H54 (cell line): ENCODE results near the gene GPR107.
A peak's percentile ranks its signal among the peaks of the same experiment; 100 is the strongest.
"Not testable (repeated sequence)": the region's sequence is repeated elsewhere in the genome, so short reads cannot be mapped to it uniquely, and the experiment has no call there.

ENCODE experiments used
- DNase-seq: peaks from one replicate; pipeline ENCODE4 v3.0.0; 2011; ENCODE audit warnings: low spot score, mixed read lengths; ENCODE audit not compliant: insufficient read length
- FAIRE-seq: peaks from 3 replicates; lab custom pipeline; 2011; peaks lifted over from hg19 to GRCh38; lab: Jason Lieb, UNC
- POLR2A ChIP-seq: IDR thresholded peaks from 2 replicates; pipeline ENCODE4 v1.6.1; 2011; ENCODE audit warnings: low read depth, mild to moderate bottlenecking, low read length

Gene GPR107

GRCh38 chr9:130053504-130054324 lies at the start of gene GPR107:
GPR107 (plus strand) TSS chr9:130053906; CDS start chr9:130053933, 27 bp downstream.
- FAIRE-seq (no peak), DNase-seq (peak; percentile 65)
- TF ChIP-seq POLR2A = peak; percentile 60

DNA sequence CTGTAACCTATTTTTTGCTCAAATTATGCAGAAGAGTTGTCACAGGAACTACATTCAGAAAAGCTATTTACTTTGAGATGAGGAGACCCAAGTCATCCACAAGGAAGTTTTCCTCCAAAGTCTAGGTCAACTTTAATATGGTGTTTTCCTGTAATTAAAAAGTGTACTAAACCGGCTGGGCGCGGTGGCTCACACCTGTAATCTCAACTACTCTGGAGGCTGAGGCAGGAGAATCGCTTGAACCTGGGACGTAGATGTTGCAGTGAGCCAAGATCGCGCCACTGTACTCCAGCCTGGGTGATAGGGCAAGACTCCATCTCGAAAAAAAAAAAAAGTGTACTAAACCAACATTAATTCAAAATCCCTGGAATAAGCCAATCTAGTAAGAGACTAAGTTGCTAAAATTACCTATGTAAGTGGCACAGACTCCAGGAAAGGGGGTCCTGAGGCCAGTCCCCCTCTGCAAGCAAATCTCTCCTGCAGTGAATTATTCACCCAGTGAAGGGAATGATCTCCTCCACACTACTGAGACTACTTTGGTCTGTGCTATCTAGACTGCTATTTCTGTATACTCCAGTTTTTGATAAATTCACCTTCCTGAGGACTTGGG lies 49.7 kb upstream of the GPR107 start:
- DNase-seq = no peak
- FAIRE-seq = no peak
- TF ChIP-seq POLR2A = no peak

- FAIRE-seq, DNase-seq: not testable (repeated sequence)
Observed at GRCh38 chr9:130006952-130007351, 46.8 kb upstream of the GPR107 start.

DNA sequence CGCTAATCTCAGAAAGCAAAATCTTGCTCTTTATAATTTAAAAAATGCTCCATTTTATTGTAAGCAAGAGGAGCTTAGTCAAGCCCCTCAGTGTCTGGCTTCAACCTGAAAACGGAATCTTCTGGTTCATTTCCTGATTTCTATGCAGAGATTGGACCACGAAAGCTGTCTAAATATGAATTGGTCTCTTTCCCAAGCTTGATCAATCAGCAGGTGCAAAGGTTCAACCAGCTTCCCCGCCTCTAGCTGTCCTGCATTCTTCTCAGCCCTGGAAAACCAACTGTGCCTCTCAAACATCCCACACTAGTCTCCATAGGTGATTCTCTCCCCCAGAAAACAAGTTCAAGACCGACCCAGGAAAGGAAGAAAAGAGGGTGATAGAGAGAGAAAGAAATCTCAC lies 45.2 kb upstream of the GPR107 start:
- TF ChIP-seq POLR2A = no peak
- FAIRE-seq (no peak), DNase-seq (no peak)

DNA sequence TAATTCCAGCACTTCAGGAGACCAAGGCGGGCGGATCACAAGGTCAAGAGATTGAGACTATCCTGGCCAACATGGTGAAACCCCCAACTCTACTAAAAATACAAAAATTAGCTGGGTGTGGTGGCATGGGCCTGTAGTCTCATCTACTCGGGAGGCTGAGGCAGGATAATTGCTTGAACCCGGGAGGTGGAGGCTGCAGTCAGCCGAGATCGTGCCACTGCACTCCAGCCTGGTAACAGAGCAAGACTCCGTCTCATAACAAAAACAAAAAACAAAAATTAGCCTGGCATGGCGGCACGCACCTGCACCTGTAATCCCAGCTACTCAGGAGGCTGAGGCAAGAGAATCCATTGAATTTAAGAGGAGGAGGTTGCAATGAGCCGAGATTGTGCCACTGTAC lies 44.2 kb upstream of the GPR107 start:
- not testable (repeated sequence) for FAIRE-seq, DNase-seq

- TF ChIP-seq POLR2A = no peak
- FAIRE-seq = no peak
- no peak for DNase-seq
Observed at GRCh38 chr9:130010151-130010988, 43.3 kb upstream of the GPR107 start.

- no peak for DNase-seq
- FAIRE-seq = no peak
- no peak for TF ChIP-seq POLR2A
Observed at GRCh38 chr9:130013326-130013725, 40.4 kb upstream of the GPR107 start.

DNA sequence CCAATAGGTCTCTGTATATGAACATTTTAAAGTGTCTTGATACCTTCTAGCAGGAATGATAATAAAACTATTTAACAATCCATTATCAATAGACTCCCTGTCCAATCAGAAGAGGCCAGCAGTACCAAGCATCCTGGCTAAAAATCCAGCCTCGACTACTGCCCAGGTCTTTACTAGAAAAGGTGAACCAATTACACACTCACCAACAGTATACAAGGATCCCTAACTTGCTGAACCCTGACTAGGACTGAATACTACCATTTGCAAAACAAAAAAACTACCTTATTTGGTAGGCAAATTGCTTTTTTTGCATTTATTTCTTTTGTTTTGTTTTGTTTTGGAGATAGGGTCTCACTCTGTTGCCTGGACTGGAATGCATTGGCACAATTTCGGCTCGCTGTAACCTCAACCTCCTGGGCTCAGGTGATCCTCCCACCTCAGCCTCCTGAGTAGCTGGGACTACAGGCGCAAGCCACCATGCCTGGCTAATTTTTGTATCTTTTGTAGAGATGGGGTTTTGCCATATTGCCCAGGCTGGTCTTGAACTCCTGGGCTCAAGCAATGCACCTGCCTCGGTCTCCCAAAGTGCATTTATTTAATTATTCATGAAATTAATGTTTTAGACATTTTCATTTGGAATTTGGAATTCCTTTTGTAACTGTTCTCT lies 38.2 kb upstream of the GPR107 start:
- FAIRE-seq (no peak), DNase-seq (no peak)
- TF ChIP-seq POLR2A = no peak

DNA sequence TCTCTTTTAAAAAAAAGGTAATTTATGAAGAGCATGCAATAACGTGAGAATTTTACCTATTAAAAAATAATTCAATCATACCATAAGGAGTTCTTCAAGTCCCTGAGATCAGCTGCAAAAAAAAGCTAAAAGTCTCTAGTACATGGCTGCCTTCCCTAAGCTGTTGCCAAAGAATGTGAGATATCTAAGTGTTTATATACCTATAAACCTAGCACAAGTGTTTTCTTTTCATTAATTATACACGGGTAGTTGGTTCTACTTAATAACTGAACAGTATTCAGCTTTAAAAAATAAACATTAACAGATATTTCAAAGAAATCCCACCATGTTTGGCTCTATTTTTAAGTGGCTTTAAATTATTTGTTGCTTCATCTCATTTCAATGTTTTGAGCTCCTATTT lies 36.6 kb upstream of the GPR107 start:
- no peak for TF ChIP-seq POLR2A

DNA sequence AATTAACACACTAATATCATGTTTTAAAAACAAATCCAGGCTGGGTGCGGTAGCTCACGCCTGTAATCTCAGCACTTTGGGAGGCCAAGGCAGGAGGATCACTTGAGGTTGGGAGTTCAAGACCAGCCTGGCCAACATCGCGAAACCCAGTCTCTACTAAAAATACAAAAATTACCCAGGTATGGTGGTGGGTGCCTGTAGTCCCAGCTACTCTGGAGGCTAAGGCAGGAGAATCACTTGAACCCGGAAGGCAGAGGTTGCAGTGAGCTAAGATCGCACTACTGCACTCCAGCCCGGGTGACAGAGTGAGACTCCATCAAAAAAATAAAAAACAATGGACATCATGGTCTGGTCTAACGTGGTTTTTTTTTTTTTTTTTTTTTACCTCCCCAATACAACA lies 36.2 kb upstream of the GPR107 start:
- not testable (repeated sequence) for FAIRE-seq, DNase-seq

More for the DNA sequence above, 36.6 kb upstream of the GPR107 start:
- FAIRE-seq (no peak), DNase-seq (no peak)

GRCh38 chr9:130018265-130018664 lies 35.4 kb upstream of the GPR107 start:
- no peak for TF ChIP-seq POLR2A
- no peak for DNase-seq
- FAIRE-seq = no peak

DNA sequence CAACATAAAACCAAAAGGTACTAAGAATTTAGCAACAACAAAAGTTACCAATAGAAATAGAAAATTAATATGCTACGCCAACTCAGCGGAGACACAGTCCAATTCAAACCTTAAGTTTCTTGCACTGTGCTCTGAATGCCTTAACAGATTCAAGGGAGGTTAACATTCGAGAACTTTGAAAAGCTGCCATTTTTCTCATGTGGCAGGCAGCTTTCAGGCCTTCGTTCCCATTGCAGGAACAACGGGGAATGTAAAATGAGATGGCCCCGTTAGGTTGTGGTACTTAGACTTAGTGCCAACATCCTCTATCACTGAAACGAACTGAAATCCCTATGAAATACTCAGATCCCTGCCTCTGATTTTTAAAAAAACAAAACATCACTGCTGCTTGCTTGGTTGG lies 33.1 kb upstream of the GPR107 start:
- FAIRE-seq (no peak), DNase-seq (no peak)
- TF ChIP-seq POLR2A = no peak

DNA sequence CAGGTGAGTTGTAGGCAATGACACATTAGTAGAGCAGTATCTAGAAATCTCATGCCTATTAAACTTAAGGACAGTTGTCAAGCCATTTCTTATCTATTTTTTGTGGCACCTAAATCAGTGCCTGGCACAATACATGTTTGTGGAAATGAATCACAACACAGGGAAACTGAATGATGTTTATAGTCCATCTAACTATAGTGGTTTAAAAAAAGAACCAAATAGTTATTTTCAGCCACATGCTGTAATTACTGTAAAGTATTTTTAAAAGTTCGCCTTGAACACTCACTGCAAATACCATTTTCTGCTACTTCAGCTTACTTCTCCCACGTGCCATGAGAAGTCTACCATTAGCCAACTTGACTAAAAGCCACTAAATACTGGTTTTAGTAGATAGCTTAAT lies 32.6 kb upstream of the GPR107 start:
- no peak for DNase-seq
- no peak for TF ChIP-seq POLR2A
- FAIRE-seq = no peak

GRCh38 chr9:130021842-130022241 lies 31.9 kb upstream of the GPR107 start:
- FAIRE-seq, DNase-seq: not testable (repeated sequence)
